Activated naive CD4-positive, alpha-beta T cell treated with anti-CD3 and anti-CD28 coated beads, Interleukin-2, amount 10 ng/mL, durations not matched to agents 7 days and 5 days (primary cell): Measurements from ENCODE around the gene TRIM59.

Experiments used
- CTCF ChIA-PET: fragments of 350-600 bp; sonication (Branson Sonifier 250); formaldehyde crosslinking; loops from one replicate; lab custom pipeline; 2021; ENCODE audit warnings: antibody characterized with exemption; lab: Charles Lee
- DNase-seq: peaks from one replicate; pipeline ENCODE4 v3.0.0-alpha.2; 2020
- H3K27ac Mint-ChIP-seq: one replicate; pipeline ENCODE4 v1.8.0; 2021; ENCODE audit warnings: mild to moderate bottlenecking, moderate library complexity, mixed read lengths
- H3K27me3 Mint-ChIP-seq: one replicate; pipeline ENCODE4 v1.8.0; 2021; ENCODE audit warnings: mild to moderate bottlenecking, mixed read lengths
- H3K36me3 Mint-ChIP-seq: one replicate; pipeline ENCODE4 v1.8.0; 2021; ENCODE audit warnings: mixed read lengths
- H3K4me1 Mint-ChIP-seq: one replicate; pipeline ENCODE4 v1.8.0; 2021; ENCODE audit warnings: mixed read lengths
- H3K4me3 Mint-ChIP-seq: one replicate; pipeline ENCODE4 v1.8.0; 2021; ENCODE audit warnings: mild to moderate bottlenecking, moderate library complexity, mixed read lengths
- H3K9me3 Mint-ChIP-seq: one replicate; pipeline ENCODE4 v1.8.0; 2021; ENCODE audit warnings: mixed read lengths

Gene TRIM59

DNA sequence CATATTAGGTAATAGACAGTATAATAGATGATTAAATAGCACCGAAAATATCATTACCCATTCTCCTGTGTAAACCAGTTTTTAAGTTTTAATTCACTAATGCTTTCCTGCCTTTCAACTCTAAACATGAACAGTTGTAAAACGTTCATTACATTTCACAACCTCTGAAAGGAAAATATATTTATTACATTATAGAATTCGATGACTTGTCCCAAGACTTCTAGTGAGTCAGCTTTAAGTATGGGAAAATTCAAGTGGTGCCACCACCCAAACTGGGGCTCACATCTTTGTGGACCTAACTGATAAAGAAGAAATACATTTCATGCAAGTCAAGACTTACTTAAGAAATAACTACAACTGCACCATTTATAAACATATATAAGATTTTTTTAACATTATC is 2.0 kb downstream of the TRIM59 start:
- Mint-ChIP-seq H3K36me3 (peaks cover 42% of the 10 kb centered on the region), H3K27me3 (peaks cover 6% of the 10 kb centered on the region), H3K9me3 (peaks cover 1% of the 10 kb centered on the region), H3K4me3 (peak overlapping the region; percentile 40), H3K4me1 (peaks cover 64% of the 10 kb centered on the region), H3K27ac (peak overlapping the region; percentile 33)
- CTCF ChIA-PET: no interaction called here
- DNase-seq: no peak

DNA sequence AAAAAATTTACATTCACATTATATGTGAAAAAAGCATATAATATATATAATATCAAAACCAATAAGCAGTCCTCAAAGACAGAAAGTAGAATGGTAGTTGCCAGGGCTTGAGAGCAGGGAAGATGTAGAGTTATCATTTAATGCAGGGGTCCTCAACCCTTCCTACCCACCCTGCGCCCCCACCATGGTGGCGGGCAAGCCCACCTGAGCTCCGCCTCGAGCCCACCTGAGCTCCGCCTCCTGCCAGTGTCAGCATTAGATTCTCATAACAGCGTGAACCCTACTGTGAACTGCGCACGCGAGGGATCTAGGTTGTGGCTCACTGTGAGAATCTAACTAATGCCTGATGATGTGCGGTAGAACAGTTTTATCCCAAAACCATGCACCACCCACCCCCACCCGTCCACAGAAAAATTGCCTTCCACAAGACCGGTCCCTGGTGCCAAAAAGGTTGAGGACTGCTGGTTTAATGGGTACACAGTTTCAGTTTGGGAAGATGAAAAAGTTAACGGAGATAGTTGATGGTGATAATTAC is 3.0 kb downstream of the TRIM59 start:
- H3K27ac Mint-ChIP-seq: no peak overlapping the region
- H3K4me1 Mint-ChIP-seq: peaks cover 70% of the 10 kb centered on the region
- H3K4me3 Mint-ChIP-seq: peak overlapping the region; percentile 31
- H3K9me3 Mint-ChIP-seq: no peaks in the 10 kb centered on the region
- CTCF ChIA-PET: no interaction called here
- H3K27me3 Mint-ChIP-seq: peaks cover 6% of the 10 kb centered on the region
- no peak for DNase-seq
- peaks cover 49% of the 10 kb centered on the region for H3K36me3 Mint-ChIP-seq

DNA sequence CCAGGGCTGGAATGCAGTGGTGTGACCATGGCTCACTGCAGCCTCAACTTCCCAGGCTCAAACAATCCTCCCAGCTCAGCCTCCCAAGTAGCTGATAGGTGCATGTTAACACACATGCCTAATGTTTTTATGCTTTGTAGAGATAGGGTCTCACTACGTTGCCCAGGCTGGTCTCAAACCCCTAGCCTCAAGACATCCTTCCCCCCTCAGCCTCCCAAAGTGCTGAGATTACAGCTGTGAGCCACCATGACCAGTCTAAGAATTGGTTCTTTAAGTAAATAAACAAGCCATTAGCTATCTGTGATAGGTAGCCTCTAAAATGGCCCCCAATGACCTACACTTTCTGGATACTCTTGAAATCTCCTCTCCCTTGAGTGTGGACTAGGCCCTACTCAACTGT is 3.7 kb downstream of the TRIM59 start:
- Mint-ChIP-seq H3K9me3 (no peaks in the 10 kb centered on the region), H3K27me3 (peaks cover 6% of the 10 kb centered on the region), H3K36me3 (peaks cover 52% of the 10 kb centered on the region), H3K4me1 (peaks cover 70% of the 10 kb centered on the region), H3K27ac (peak overlapping the region; percentile 65), H3K4me3 (no peak overlapping the region)
- DNase-seq: no peak
- CTCF ChIA-PET: no interaction called here

DNA sequence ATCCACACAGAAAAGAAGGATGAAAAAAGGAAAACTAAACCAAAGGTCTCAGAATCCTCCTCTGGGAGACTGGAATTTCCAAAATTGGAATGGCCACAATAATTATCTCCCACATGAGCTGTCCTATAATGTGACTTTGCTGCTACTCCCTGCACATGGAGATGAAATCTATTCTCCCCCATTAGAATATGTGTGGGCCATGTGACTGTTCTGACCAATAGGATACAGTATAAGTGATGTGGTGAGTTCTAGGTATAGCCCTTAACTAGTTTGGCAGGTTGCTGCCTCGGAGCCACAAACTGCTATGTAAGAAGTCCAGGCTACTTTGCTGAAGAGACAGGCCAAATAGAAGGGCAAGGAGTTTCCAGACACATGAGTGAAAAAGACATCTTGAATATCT is 5.2 kb downstream of the TRIM59 start:
- CTCF ChIA-PET: interaction anchor here (0.7 kb wide), 1 partner anchor 41 kb away, joined by 3 read pairs; no protein-coding TSS in a partner anchor
- peaks cover 66% of the 10 kb centered on the region for H3K4me1 Mint-ChIP-seq

DNA sequence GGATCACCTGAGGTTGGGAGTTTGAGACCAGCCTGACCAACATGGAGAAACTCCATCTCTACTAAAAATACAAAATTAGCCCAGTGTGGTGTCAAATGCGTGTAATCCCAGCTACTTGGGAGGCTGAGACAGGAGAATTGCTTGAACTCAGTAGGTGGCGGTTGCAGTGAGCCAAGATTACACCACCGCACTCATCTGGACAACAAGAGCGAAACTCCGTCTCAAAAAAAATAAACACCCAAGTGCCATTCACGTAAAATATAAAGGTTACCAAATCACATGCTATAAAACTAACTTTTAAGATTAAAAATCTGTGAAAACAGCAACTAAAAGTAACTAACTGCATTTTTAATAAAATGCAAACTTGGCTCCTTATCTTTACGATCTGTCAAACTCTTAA is 8.9 kb downstream of the TRIM59 start:
- H3K36me3 Mint-ChIP-seq: peaks cover 71% of the 10 kb centered on the region
- H3K27me3 Mint-ChIP-seq: no peaks in the 10 kb centered on the region
- CTCF ChIA-PET: interaction anchor here (1.2 kb wide), 1 partner anchor 25 kb away, joined by 3 read pairs; no protein-coding TSS in a partner anchor
- H3K27ac Mint-ChIP-seq: no peak overlapping the region
- H3K9me3 Mint-ChIP-seq: no peaks in the 10 kb centered on the region
- peaks cover 66% of the 10 kb centered on the region for H3K4me1 Mint-ChIP-seq
- H3K4me3 Mint-ChIP-seq: no peak overlapping the region
- DNase-seq: no peak

More for the DNA sequence above, 5.2 kb downstream of the TRIM59 start:
- peaks cover 57% of the 10 kb centered on the region for H3K36me3 Mint-ChIP-seq
- H3K9me3 Mint-ChIP-seq: no peaks in the 10 kb centered on the region
- H3K27ac Mint-ChIP-seq: no peak overlapping the region
- DNase-seq: no peak
- peaks cover under 1% of the 10 kb centered on the region for H3K27me3 Mint-ChIP-seq
- no peak overlapping the region for H3K4me3 Mint-ChIP-seq

DNA sequence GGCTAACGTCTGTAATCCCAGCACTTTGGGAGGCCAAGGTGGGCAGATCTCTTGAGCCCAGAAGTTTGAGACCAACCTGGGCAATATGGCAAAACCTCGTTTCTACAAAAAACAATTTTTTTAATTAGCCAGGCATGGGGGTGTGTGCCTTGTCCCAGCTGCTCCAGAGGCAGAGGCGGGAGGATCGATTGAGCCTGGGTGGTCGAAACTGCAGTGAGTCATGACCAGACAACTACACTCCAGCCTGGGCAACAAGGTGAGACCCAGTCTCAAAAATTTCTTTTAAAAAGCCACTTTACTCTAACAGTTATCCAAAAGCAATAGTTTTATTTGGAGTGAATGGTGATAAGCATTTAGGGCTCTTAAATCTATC is 12.5 kb downstream of the TRIM59 start:
- CTCF ChIA-PET: no interaction called here
- no peaks in the 10 kb centered on the region for H3K9me3 Mint-ChIP-seq
- peaks cover 69% of the 10 kb centered on the region for H3K36me3 Mint-ChIP-seq
- H3K4me1 Mint-ChIP-seq: peaks cover 54% of the 10 kb centered on the region
- DNase-seq: no peak
- no peaks in the 10 kb centered on the region for H3K27me3 Mint-ChIP-seq
- H3K4me3 Mint-ChIP-seq: no peak overlapping the region
- H3K27ac Mint-ChIP-seq: peak overlapping the region; percentile 67

DNA sequence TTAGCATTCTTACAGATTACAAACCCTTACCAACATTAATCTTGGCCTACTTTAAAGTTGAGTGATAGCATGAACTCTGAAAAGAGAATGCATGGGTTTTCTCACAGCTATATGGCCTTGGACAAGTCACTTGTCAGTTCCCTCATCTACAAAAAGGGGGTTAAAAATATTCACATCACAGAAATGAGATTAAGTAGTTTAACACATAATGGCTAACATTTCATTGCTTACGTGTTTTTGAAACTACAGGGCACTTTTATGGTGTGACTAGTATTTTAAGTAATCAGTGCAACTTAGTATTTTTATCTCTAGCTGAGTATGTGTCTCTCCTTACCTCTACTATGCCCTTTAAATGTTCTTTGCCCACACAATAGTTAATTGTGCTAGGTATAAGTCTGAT is 13.8 kb downstream of the TRIM59 start:
- no peak overlapping the region for H3K4me3 Mint-ChIP-seq
- DNase-seq: no peak
- H3K27me3 Mint-ChIP-seq: no peaks in the 10 kb centered on the region
- no peaks in the 10 kb centered on the region for H3K9me3 Mint-ChIP-seq
- peak overlapping the region; percentile 4 for H3K27ac Mint-ChIP-seq
- H3K4me1 Mint-ChIP-seq: peaks cover 49% of the 10 kb centered on the region
- CTCF ChIA-PET: interaction anchor here (1.0 to 1.6 kb wide), 4 partner anchors 10 to 26 kb away, joined by 3 to 6 read pairs (median 4); partner anchors contain the start of gene TRIM59
- peaks cover 69% of the 10 kb centered on the region for H3K36me3 Mint-ChIP-seq

DNA sequence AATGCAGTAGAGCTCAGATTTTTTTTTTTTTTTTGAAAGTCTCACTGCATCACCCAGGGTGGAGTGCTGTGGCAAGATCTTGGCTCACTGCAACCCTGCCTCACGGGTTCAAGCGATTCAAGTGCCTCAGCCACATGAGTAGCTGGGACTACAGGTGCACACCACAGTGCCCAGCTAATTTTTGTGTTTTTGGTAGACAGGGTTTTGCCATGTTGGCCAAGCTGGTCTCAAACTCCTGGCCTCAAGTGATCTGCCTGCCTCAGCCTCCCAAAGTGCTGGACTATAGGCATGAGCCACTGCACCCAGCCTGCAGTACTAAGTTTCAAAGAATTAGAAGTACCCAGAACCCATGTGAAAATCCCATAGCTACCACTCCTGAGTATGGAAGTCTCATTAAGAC is 14.5 kb downstream of the TRIM59 start:
- Mint-ChIP-seq H3K27ac (no peak overlapping the region), H3K4me1 (peaks cover 47% of the 10 kb centered on the region), H3K36me3 (peaks cover 66% of the 10 kb centered on the region), H3K9me3 (no peaks in the 10 kb centered on the region), H3K4me3 (no peak overlapping the region), H3K27me3 (no peaks in the 10 kb centered on the region)
- DNase-seq: no peak
- CTCF ChIA-PET: interaction anchor here (1.0 to 1.6 kb wide), 4 partner anchors 9 to 26 kb away, joined by 3 to 6 read pairs (median 4); partner anchors contain the start of gene TRIM59

DNA sequence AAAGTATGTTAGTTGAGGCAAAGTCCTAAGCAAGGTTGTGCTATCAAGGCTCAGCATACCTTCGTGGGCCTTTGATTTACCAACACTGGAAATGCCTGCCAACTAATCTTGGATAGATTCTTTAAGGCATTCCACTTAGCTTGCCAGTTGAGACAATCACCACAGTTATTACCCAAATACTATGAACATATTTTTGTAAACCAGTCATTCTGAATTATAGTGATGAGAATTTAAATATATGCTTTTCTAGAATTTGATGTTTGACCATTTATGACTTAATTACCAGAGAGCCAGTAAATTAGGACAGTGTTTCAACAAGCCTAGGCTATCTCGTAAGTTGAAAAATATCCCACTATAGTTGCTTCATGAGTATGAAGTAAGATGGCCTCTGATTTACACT is 15.5 kb downstream of the TRIM59 start:
- no peak for DNase-seq
- Mint-ChIP-seq H3K4me3 (no peak overlapping the region), H3K27ac (no peak overlapping the region), H3K36me3 (peaks cover 61% of the 10 kb centered on the region), H3K4me1 (peaks cover 42% of the 10 kb centered on the region), H3K27me3 (no peaks in the 10 kb centered on the region), H3K9me3 (no peaks in the 10 kb centered on the region)
- CTCF ChIA-PET: no interaction called here

DNA sequence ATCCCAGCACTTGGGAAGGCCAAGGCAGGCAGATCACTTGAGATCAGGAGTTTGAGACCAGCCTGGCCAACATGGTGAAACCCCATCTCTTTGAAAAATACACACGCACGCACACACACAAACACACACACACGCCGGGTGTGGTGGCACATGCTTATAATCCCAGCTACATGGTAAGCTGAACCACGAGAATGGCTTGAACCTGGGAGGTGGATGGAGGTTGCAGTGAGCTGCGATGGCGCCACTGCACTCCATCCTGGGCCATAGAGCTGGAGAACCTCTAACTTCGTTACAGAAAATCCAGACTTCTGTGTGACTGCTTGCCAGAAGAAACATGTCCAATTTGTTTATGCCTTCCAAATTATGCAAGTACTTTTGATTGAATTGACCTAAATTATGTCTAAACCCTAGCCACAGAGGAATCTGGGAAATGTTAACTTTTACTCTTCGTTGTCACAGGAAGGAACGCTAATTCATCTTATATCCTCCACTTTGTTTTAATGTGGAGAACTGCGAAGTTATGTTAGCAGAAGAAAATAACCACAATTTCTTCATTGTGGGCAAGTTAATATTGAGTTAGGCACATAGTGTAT is 21.7 kb downstream of the TRIM59 start:
- no peak for DNase-seq
- peak overlapping the region; percentile 28 for H3K27ac Mint-ChIP-seq
- H3K9me3 Mint-ChIP-seq: no peaks in the 10 kb centered on the region
- CTCF ChIA-PET: interaction anchor here (1.2 kb wide), 1 partner anchor 15 kb away, joined by 3 read pairs; no protein-coding TSS in a partner anchor
- H3K36me3 Mint-ChIP-seq: peaks cover 66% of the 10 kb centered on the region
- H3K27me3 Mint-ChIP-seq: no peaks in the 10 kb centered on the region
- no peak overlapping the region for H3K4me3 Mint-ChIP-seq
- peaks cover 9% of the 10 kb centered on the region for H3K4me1 Mint-ChIP-seq

DNA sequence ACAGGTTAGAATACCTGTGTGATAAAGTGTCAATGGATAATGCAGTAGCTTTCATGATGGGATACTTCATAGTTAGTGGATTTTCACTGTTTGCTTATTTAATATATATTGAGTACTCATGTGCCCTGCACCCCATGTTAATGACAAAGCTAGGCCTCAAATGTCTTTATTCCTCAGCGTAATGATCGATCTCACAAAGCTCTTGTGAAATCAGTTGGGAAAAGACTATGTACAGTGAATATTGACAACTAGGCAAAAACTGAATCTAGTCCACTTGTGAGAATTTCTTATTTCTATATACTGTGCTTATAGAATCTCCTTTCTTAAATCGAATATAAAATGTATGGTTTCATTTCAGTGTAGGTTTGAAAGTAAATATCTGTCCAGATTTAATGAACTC is 32.3 kb downstream of the TRIM59 start:
- peaks cover 67% of the 10 kb centered on the region for H3K36me3 Mint-ChIP-seq
- H3K27me3 Mint-ChIP-seq: no peaks in the 10 kb centered on the region
- H3K4me3 Mint-ChIP-seq: no peak overlapping the region
- CTCF ChIA-PET: interaction anchor here (0.9 to 1.5 kb wide), 2 partner anchors 9 to 10 kb away, joined by 3 read pairs; no protein-coding TSS in a partner anchor
- peaks cover 55% of the 10 kb centered on the region for H3K4me1 Mint-ChIP-seq
- no peak overlapping the region for H3K27ac Mint-ChIP-seq
- DNase-seq: no peak
- H3K9me3 Mint-ChIP-seq: no peaks in the 10 kb centered on the region

DNA sequence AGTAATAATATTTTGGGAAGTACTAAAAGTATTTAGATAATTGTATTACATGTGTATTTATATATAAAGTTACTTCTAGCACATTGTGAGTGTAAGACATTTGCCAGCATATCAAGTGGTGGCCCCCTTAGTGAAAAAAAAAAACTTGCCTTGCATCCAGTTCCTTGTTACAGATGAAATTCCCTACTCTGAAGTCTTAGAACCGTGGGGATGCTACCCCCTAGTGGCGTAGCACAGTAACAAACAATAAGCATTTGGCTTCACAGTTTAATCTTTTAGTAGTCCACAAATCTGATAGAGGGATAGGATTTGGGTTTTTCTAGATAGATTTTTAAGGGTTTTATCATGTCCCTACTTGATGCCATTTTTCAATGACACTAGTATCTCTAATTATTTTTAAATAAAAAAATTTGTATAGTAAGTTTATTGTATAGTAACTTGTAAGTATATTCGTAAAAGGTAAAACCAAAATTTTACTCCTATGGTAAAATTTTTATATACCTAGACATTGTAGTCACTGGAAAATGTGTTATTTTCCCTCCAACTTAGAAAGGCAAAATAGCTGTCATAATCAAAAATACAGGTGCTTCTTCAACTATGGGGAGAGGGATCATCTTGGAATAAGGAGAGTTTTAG is 35.9 kb downstream of the TRIM59 start:
- no peak overlapping the region for H3K4me3 Mint-ChIP-seq
- CTCF ChIA-PET: interaction anchor here (0.6 to 2.7 kb wide), 10 partner anchors 10 to 529 kb away, joined by 3 to 12 read pairs (median 4); partner anchors contain the start of genes IFT80 and SMC4
- peaks cover 55% of the 10 kb centered on the region for H3K36me3 Mint-ChIP-seq
- DNase-seq: peak; percentile 76
- no peaks in the 10 kb centered on the region for H3K27me3 Mint-ChIP-seq
- H3K9me3 Mint-ChIP-seq: no peaks in the 10 kb centered on the region
- peak overlapping the region; percentile 66 for H3K27ac Mint-ChIP-seq
- peaks cover 56% of the 10 kb centered on the region for H3K4me1 Mint-ChIP-seq

DNA sequence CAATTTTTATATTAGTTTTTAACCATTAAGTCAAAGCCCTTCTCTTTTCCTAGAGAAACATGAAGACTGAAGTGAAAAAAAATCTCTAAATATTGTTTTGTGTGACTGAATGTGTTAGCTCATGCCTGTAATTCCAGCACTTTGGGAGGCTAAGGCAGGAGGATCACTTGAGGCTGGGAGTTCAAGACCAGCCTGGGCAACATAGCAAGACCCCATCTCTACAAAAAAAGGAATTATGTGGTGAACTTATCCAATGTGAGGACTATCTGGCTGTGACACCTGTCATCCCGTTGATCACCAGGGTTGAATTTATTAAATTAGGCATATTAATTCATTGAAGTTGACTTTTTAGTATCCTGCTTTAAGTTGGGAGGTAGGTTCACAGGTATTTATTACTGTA is 37.1 kb downstream of the TRIM59 start:
- H3K27ac Mint-ChIP-seq: no peak overlapping the region
- CTCF ChIA-PET: interaction anchor here (0.7 to 2.7 kb wide), 7 partner anchors 11 to 527 kb away, joined by 3 to 12 read pairs (median 4); partner anchors contain the start of genes IFT80 and SMC4
- no peak overlapping the region for H3K4me3 Mint-ChIP-seq
- no peaks in the 10 kb centered on the region for H3K9me3 Mint-ChIP-seq
- no peaks in the 10 kb centered on the region for H3K27me3 Mint-ChIP-seq
- peaks cover 60% of the 10 kb centered on the region for H3K4me1 Mint-ChIP-seq
- no peak for DNase-seq
- H3K36me3 Mint-ChIP-seq: peaks cover 57% of the 10 kb centered on the region

DNA sequence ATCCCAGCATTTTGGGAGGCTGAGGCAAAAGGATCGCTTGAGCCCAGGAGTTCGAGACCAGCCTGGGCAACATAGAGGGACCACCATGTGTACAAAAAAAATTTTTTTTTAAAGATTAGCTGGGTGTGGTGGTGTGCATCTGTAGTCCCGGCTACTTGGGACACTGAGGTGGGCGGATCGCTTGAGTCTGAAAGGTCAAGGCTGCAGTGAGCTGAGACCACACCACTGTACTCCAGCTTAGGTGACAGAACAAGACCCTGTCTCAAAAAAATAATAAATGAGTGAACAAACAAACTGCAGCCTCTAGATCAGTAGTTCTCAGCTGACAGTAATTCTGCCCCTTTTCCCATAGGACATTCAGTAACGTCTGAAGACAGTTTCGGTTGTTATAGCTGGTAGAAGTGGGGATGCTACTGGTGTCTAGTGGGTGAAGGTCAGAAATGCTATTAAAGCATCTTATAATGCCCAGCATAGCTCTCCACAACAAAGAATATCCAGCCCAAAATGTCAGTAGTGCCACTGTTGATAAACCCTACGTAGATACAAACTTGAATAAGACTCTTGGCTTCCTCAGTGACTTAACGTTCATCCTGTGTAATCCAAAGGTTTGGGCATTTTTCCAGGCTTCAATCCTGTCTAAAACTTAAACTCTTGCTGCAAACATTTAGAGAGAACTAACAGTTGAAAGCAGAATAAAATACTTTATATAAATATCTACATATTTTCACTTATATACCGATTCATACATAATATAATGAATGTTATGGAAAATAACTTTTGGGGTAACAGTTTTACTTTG is 39.6 kb downstream of the TRIM59 start:
- peaks cover 47% of the 10 kb centered on the region for H3K36me3 Mint-ChIP-seq
- H3K27ac Mint-ChIP-seq: no peak overlapping the region
- CTCF ChIA-PET: interaction anchor here (0.9 to 1.5 kb wide), 2 partner anchors 8 to 25 kb away, joined by 3 to 4 read pairs; no protein-coding TSS in a partner anchor
- no peak for DNase-seq
- H3K4me1 Mint-ChIP-seq: peaks cover 57% of the 10 kb centered on the region
- H3K4me3 Mint-ChIP-seq: no peak overlapping the region
- H3K9me3 Mint-ChIP-seq: no peaks in the 10 kb centered on the region
- H3K27me3 Mint-ChIP-seq: no peaks in the 10 kb centered on the region
